Neural cell (in vitro differentiated cells): Measurements from ENCODE around the gene KLHL10. TPM values are rescaled to one million over a fixed set of nuclear protein-coding genes. Genes with fewer than 3 reads are reported as not detected.

Experiments
- H2AFZ ChIP-seq: fragments of 200-600, 300-800 bp; sonication (generic), shearing (Covaris generic); 2 replicates; pipeline ENCODE4 v1.6.0; 2014; ENCODE audit warnings: low read depth, mild to moderate bottlenecking, antibody characterized with exemption, low read length, moderate library complexity
- H3F3A ChIP-seq: fragments of 200-600 bp; shearing (Covaris generic); 2 replicates; pipeline ENCODE4 v1.6.1; 2016; ENCODE audit warnings: mild to moderate bottlenecking, moderate library complexity, mixed read lengths, antibody characterized with exemption, low read length; ENCODE audit not compliant: insufficient read depth, poor library complexity, severe bottlenecking
- H3K27ac ChIP-seq: fragments of 200-600, 300-800 bp; sonication (generic), shearing (Covaris generic); 2 replicates; pipeline ENCODE4 v1.5.1; 2014; ENCODE audit warnings: mild to moderate bottlenecking, low read length, moderate library complexity
- H3K27me3 ChIP-seq: fragments of 300-800, 200-600 bp; sonication (generic), shearing (Covaris generic); 2 replicates; pipeline ENCODE4 v1.6.0; 2014; ENCODE audit warnings: mild to moderate bottlenecking, low read depth, low read length, moderate library complexity; ENCODE audit not compliant: insufficient read depth
- H3K36me3 ChIP-seq: fragments of 300-800, 200-600 bp; sonication (generic), shearing (Covaris generic); 2 replicates; pipeline ENCODE4 v1.5.1; 2014; ENCODE audit warnings: mild to moderate bottlenecking, antibody characterized with exemption, low read length, moderate library complexity; ENCODE audit not compliant: insufficient read depth
- H3K4me2 ChIP-seq: fragments of 300-800, 200-600 bp; sonication (generic), shearing (Covaris generic); 2 replicates; pipeline ENCODE4 v1.6.0; 2014; ENCODE audit warnings: mild to moderate bottlenecking, low read length
- H3K4me3 ChIP-seq: fragments of 300-800, 200-600 bp; sonication (generic), shearing (Covaris generic); 2 replicates; pipeline ENCODE4 v1.5.1; 2014; ENCODE audit warnings: mild to moderate bottlenecking, low read length, moderate library complexity
- H3K79me2 ChIP-seq: fragments of 200-600 bp; shearing (Covaris generic); replicated peaks from 2 replicates; pipeline ENCODE4 v1.6.0; 2014; ENCODE audit warnings: mild to moderate bottlenecking, low read length, moderate library complexity; ENCODE audit not compliant: insufficient read depth
- H3K9ac ChIP-seq: fragments of 300-800, 200-600 bp; sonication (generic), shearing (Covaris generic); 2 replicates; pipeline ENCODE4 v1.6.1; 2016; ENCODE audit warnings: mild to moderate bottlenecking, low read length, mixed read lengths
- H3K9me2 ChIP-seq: fragments of 200-600 bp; shearing (Covaris generic); 2 replicates; pipeline ENCODE4 v1.6.1; 2016; ENCODE audit warnings: mild to moderate bottlenecking, low read length, mixed read lengths; ENCODE audit not compliant: insufficient read depth
- H3K9me3 ChIP-seq: fragments of 200-600, 300-800 bp; sonication (generic), shearing (Covaris generic); 2 replicates; pipeline ENCODE4 v1.6.1; 2016; ENCODE audit warnings: mild to moderate bottlenecking, mixed run types, low read length, moderate library complexity, mixed read lengths
- H4K20me1 ChIP-seq: fragments of 200-600 bp; shearing (Covaris generic); 2 replicates; pipeline ENCODE4 v1.6.1; 2016; ENCODE audit warnings: mild to moderate bottlenecking, mixed run types; ENCODE audit not compliant: insufficient read depth
- EP300 ChIP-seq: fragments of 450-650 bp; conservative IDR thresholded peaks from 2 replicates; pipeline ENCODE4 v1.6.1; 2014; ENCODE audit warnings: antibody characterized with exemption, mild to moderate bottlenecking, moderate library complexity; ENCODE audit not compliant: poor library complexity, severe bottlenecking
- EZH2 ChIP-seq: fragments of 200-600, 300-800 bp; shearing (Covaris generic), sonication (generic); IDR thresholded peaks from 2 replicates; pipeline ENCODE4 v1.6.1; 2014; ENCODE audit warnings: antibody characterized with exemption, low read length, borderline replicate concordance, mild to moderate bottlenecking; ENCODE audit not compliant: insufficient read depth, poor library complexity, severe bottlenecking
- MXI1 ChIP-seq: fragments of 450-650 bp; conservative IDR thresholded peaks from 2 replicates; pipeline ENCODE4 v1.6.1; 2014; ENCODE audit warnings: antibody characterized with exemption, mild to moderate bottlenecking; ENCODE audit not compliant: poor library complexity, severe bottlenecking
- POLR2AphosphoS5 ChIP-seq: IDR thresholded peaks from 2 replicates; pipeline ENCODE4 v1.6.1; 2012
- RAD21 ChIP-seq: fragments of 450-650 bp; conservative IDR thresholded peaks from 2 replicates; pipeline ENCODE4 v1.6.1; 2014; ENCODE audit warnings: antibody characterized with exemption, mild to moderate bottlenecking, moderate library complexity
- SMC3 ChIP-seq: fragments of 450-650 bp; conservative IDR thresholded peaks from 2 replicates; pipeline ENCODE4 v1.6.1; 2014; ENCODE audit warnings: antibody characterized with exemption, mild to moderate bottlenecking, moderate library complexity; ENCODE audit not compliant: poor library complexity
- TAF1 ChIP-seq: IDR thresholded peaks from 2 replicates; pipeline ENCODE4 v1.6.1; 2012; ENCODE audit warnings: low read depth
- polyA plus RNA-seq: library from polyadenylated mRNA; depleted of rRNA; stranded (reverse); fragments of >200 nt; gene quantifications from 2 replicates; pipeline ENCODE4 v1.2.3, GENCODE V29; 2014
- TF ChIP-seq, protein P1 (sequence below): fragments of 450-650 bp; IDR thresholded peaks from 2 replicates; pipeline ENCODE4 v1.5.1; 2014; ENCODE audit warnings: antibody characterized with exemption, mild to moderate bottlenecking, moderate library complexity; ENCODE audit not compliant: poor library complexity, severe bottlenecking
- TF ChIP-seq, protein P2 (sequence below): IDR thresholded peaks from 2 replicates; pipeline ENCODE4 v1.6.1; 2012; ENCODE audit warnings: borderline replicate concordance

Gene KLHL10
- polyA plus RNA-seq, 1 donor from 2014 or later: not detected

DNA sequence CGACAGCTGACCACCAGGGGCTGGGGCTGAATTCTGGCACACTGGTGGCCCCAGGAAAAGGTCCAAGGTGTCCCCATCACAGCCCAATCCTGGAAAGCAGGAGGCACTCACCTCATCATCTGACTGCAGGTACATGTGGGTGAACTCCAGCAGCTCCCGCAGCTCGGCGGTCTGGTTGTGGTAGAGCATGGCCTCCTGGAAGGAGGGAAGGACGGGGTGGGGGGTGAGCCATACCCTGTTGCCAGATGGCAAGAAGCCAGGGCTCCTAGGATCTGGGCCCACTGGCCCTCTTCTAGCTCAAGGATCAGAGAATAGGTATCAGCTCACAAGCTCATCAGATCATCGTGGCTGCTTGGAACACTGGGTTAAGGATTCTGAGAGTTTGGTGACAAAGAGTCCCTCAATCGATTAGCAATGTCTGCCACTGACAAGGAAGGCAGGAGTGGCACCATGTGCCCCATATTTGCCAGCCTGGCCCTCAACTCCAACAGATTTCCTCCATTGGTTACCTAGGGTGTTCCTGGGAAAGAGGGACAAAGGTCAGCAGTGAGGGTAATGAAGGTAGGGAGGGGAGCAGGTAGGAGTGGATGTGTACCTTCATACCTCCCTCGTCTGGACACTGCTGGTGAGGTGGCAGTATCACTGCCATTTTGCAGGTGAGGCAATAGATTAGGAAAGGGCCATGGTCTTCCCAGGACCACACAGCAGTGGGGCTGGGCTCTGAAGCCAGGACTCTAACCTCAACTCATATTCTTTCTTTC lies 30.8 kb upstream of the KLHL10 start:
- Histone ChIP-seq H3K9me3 (no peaks in the 10 kb centered on the region), H3K4me3 (no peak overlapping the region), H3K4me2 (no peak overlapping the region), H3K9ac (no peak overlapping the region), H3K36me3 (no peaks in the 10 kb centered on the region), H2AFZ (no peak overlapping the region), H3K27ac (no peak overlapping the region), H4K20me1 (no peaks in the 10 kb centered on the region), H3F3A (no peaks in the 10 kb centered on the region), H3K9me2 (no peaks in the 10 kb centered on the region), H3K79me2 (no peaks in the 10 kb centered on the region), H3K27me3 (no peaks in the 10 kb centered on the region)
- TF ChIP-seq EZH2 (no peak), POLR2AphosphoS5 (no peak), TAF1 (no peak), RAD21 (no peak), EP300 (no peak), MXI1 (no peak), SMC3 (no peak)
- TF ChIP-seq, protein P1, sequence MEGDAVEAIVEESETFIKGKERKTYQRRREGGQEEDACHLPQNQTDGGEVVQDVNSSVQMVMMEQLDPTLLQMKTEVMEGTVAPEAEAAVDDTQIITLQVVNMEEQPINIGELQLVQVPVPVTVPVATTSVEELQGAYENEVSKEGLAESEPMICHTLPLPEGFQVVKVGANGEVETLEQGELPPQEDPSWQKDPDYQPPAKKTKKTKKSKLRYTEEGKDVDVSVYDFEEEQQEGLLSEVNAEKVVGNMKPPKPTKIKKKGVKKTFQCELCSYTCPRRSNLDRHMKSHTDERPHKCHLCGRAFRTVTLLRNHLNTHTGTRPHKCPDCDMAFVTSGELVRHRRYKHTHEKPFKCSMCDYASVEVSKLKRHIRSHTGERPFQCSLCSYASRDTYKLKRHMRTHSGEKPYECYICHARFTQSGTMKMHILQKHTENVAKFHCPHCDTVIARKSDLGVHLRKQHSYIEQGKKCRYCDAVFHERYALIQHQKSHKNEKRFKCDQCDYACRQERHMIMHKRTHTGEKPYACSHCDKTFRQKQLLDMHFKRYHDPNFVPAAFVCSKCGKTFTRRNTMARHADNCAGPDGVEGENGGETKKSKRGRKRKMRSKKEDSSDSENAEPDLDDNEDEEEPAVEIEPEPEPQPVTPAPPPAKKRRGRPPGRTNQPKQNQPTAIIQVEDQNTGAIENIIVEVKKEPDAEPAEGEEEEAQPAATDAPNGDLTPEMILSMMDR: no peak
- TF ChIP-seq, protein P2, sequence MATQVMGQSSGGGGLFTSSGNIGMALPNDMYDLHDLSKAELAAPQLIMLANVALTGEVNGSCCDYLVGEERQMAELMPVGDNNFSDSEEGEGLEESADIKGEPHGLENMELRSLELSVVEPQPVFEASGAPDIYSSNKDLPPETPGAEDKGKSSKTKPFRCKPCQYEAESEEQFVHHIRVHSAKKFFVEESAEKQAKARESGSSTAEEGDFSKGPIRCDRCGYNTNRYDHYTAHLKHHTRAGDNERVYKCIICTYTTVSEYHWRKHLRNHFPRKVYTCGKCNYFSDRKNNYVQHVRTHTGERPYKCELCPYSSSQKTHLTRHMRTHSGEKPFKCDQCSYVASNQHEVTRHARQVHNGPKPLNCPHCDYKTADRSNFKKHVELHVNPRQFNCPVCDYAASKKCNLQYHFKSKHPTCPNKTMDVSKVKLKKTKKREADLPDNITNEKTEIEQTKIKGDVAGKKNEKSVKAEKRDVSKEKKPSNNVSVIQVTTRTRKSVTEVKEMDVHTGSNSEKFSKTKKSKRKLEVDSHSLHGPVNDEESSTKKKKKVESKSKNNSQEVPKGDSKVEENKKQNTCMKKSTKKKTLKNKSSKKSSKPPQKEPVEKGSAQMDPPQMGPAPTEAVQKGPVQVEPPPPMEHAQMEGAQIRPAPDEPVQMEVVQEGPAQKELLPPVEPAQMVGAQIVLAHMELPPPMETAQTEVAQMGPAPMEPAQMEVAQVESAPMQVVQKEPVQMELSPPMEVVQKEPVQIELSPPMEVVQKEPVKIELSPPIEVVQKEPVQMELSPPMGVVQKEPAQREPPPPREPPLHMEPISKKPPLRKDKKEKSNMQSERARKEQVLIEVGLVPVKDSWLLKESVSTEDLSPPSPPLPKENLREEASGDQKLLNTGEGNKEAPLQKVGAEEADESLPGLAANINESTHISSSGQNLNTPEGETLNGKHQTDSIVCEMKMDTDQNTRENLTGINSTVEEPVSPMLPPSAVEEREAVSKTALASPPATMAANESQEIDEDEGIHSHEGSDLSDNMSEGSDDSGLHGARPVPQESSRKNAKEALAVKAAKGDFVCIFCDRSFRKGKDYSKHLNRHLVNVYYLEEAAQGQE: no peak

DNA sequence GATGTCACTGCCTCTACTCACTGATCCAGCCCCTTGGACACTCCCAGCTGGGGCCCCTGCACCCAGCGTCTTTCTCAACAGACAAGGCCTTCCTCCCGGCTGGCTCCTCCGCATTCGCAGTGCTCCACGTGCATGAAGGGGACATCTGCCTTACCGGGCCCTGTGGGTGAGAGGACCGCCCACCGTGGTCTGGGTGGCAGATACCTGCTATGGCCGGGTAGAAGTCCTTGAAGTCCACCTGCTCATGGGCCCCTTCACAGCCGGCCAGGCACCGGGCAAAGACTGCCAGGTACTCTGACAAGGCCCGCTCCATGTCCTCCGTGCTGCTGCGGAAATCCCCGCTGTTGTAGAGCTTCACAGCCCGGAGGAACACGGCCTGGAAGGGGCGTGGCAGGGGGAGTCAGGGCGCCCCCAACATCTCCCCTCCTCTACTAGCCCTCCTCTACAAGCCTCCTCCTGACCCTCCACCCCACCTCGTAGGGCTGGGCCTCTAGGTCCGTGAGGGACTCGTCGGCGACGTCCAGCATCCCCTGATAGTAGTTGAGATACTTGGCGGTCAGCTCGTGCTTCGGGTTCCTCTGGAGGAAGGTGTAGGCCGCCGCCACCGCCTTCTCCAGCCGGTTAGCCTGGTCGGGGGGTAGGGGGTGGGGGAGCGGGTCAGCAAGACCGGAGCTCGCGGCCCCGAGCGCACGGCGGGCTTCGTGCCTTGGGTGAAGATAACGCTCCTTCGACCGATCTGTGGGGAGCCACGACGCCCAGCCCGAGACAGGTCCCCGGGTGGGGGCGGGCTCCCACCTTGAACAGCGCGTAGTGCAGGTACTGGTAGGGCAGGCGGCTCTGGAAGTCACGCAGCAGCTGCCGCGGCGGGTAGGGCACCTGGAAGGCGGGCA lies 26.7 kb upstream of the KLHL10 start:
- Histone ChIP-seq H4K20me1 (no peaks in the 10 kb centered on the region), H3K4me3 (peak overlapping the region; percentile 81), H3K27me3 (no peaks in the 10 kb centered on the region), H3K9me3 (no peaks in the 10 kb centered on the region), H3K9ac (peak overlapping the region; percentile 83), H3K27ac (peak overlapping the region; percentile 66), H3F3A (no peaks in the 10 kb centered on the region), H3K9me2 (no peaks in the 10 kb centered on the region), H3K36me3 (no peaks in the 10 kb centered on the region), H2AFZ (peak overlapping the region; percentile 56), H3K79me2 (peaks cover 3% of the 10 kb centered on the region), H3K4me2 (peak overlapping the region; percentile 51)
- TF ChIP-seq TAF1: no peak
- TF ChIP-seq SMC3: no peak
- TF ChIP-seq, protein P1: no peak
- TF ChIP-seq EP300: no peak
- no peak for TF ChIP-seq EZH2
- no peak for TF ChIP-seq RAD21
- TF ChIP-seq, protein P2: no peak
